HEK293 (cell line): ENCODE measurements around the gene BAG5.

Experiments
- GFI1B ChIP-seq: fragments of 450-650 bp; formaldehyde crosslinking; IDR thresholded peaks from 2 replicates; pipeline ENCODE4 v1.5.1; 2016; ENCODE audit warnings: missing biosample characterization, missing genetic modification characterization
- HOXC10 ChIP-seq: sonication (generic); formaldehyde crosslinking; IDR thresholded peaks from 2 replicates; pipeline ENCODE4 v1.8.1; 2023; ENCODE audit warnings: mild to moderate bottlenecking, missing genetic modification reagents
- PRDM10 ChIP-seq: fragments of 450-650 bp; formaldehyde crosslinking; IDR thresholded peaks from 2 replicates; pipeline ENCODE4 v1.5.1; 2016; ENCODE audit warnings: missing biosample characterization, missing genetic modification characterization
- PRDM4 ChIP-seq: fragments of 450-650 bp; formaldehyde crosslinking; IDR thresholded peaks from 2 replicates; pipeline ENCODE4 v1.5.1; 2017; ENCODE audit warnings: missing biosample characterization, missing genetic modification characterization
- REST ChIP-seq: fragments of 450-650 bp; formaldehyde crosslinking; IDR thresholded peaks from 2 replicates; pipeline ENCODE4 v1.5.1; 2016; ENCODE audit warnings: missing biosample characterization, missing genetic modification characterization
- SETDB1 ChIP-seq: IDR thresholded peaks from one replicate; pipeline ENCODE4 v1.6.1; 2017; ENCODE audit warnings: mild to moderate bottlenecking, low read length, moderate library complexity, mixed read lengths; ENCODE audit not compliant: insufficient read length
- TCF7L2 ChIP-seq: IDR thresholded peaks from 2 replicates; pipeline ENCODE4 v1.6.1; 2011; ENCODE audit warnings: low read depth, mild to moderate bottlenecking, inconsistent platforms, low read length, moderate library complexity, borderline replicate concordance
- ZNF121 ChIP-seq: fragments of 450-650 bp; formaldehyde crosslinking; IDR thresholded peaks from 2 replicates; pipeline ENCODE4 v1.5.1; 2016; ENCODE audit warnings: missing biosample characterization, missing genetic modification characterization
- ZNF140 ChIP-seq: fragments of 450-650 bp; formaldehyde crosslinking; IDR thresholded peaks from 2 replicates; pipeline ENCODE4 v1.5.1; 2016; ENCODE audit warnings: missing biosample characterization, missing genetic modification characterization
- ZNF148 ChIP-seq: fragments of 450-650 bp; formaldehyde crosslinking; IDR thresholded peaks from 2 replicates; pipeline ENCODE4 v1.5.0; 2017; ENCODE audit warnings: missing biosample characterization, missing genetic modification characterization, borderline replicate concordance
- ZNF239 ChIP-seq: fragments of 450-650 bp; formaldehyde crosslinking; IDR thresholded peaks from 2 replicates; pipeline ENCODE4 v1.5.1; 2016; ENCODE audit warnings: missing biosample characterization, missing genetic modification characterization
- ZNF280C ChIP-seq: fragments of 450-650 bp; formaldehyde crosslinking; IDR thresholded peaks from 2 replicates; pipeline ENCODE4 v1.5.1; 2016; ENCODE audit warnings: missing biosample characterization, missing genetic modification characterization
- ZNF302 ChIP-seq: fragments of 450-650 bp; formaldehyde crosslinking; IDR thresholded peaks from 2 replicates; pipeline ENCODE4 v1.5.1; 2016; ENCODE audit warnings: missing biosample characterization, missing genetic modification characterization, low read depth
- ZNF311 ChIP-seq: fragments of 450-650 bp; formaldehyde crosslinking; IDR thresholded peaks from 2 replicates; pipeline ENCODE4 v1.5.1; 2017; ENCODE audit warnings: missing biosample characterization, missing genetic modification characterization, borderline replicate concordance
- ZNF404 ChIP-seq: fragments of 450-650 bp; formaldehyde crosslinking; IDR thresholded peaks from 2 replicates; pipeline ENCODE4 v1.5.1; 2017; ENCODE audit warnings: missing biosample characterization, missing genetic modification characterization
- ZNF510 ChIP-seq: fragments of 450-650 bp; formaldehyde crosslinking; IDR thresholded peaks from 2 replicates; pipeline ENCODE4 v1.5.1; 2018; ENCODE audit warnings: mild to moderate bottlenecking, missing genetic modification characterization, missing biosample characterization; ENCODE audit not compliant: insufficient replicate concordance
- ZNF561 ChIP-seq: fragments of 450-650 bp; IDR thresholded peaks from 2 replicates; pipeline ENCODE4 v1.5.1; 2018; ENCODE audit warnings: missing biosample characterization, missing genetic modification characterization, borderline replicate concordance
- ZNF768 ChIP-seq: fragments of 450-650 bp; formaldehyde crosslinking; IDR thresholded peaks from 2 replicates; pipeline ENCODE4 v1.5.1; 2018; ENCODE audit warnings: missing biosample characterization, mild to moderate bottlenecking, missing genetic modification characterization
- ZNF791 ChIP-seq: fragments of 450-650 bp; formaldehyde crosslinking; IDR thresholded peaks from 2 replicates; pipeline ENCODE4 v1.5.1; 2016; ENCODE audit warnings: missing biosample characterization, missing genetic modification characterization
- ZSCAN18 ChIP-seq: fragments of 450-650 bp; formaldehyde crosslinking; IDR thresholded peaks from 2 replicates; pipeline ENCODE4 v1.5.1; 2016; ENCODE audit warnings: missing biosample characterization, missing genetic modification characterization
- ZSCAN30 ChIP-seq: fragments of 450-650 bp; IDR thresholded peaks from 2 replicates; pipeline ENCODE4 v1.5.1; 2018; ENCODE audit warnings: missing biosample characterization, mild to moderate bottlenecking, missing genetic modification characterization, moderate library complexity

BAG5 gene

GRCh38 chr14:103546652-103547454 lies 15.6 kb downstream of the BAG5 start (continued):
- TF ChIP-seq ZNF148 (tag by site-specific recombination) (no peak), ZNF510 (tag by site-specific recombination) (no peak), ZNF311 (tag by site-specific recombination) (no peak), HOXC10 (CRISPR knock-in tag) (no peak), ZNF791 (no peak), REST (0 out of 2 replicates have a peak, but pooled peaks have one; percentile 19), ZNF140 (no peak), PRDM10 (0 out of 2 replicates have a peak, but pooled peaks have one; percentile 27), ZNF280C (tag by site-specific recombination) (no peak), ZSCAN18 (no peak), ZNF239 (tag by site-specific recombination) (no peak), SETDB1 (no peak), GFI1B (no peak), ZNF302 (tag by site-specific recombination) (no peak), ZNF404 (tag by site-specific recombination) (no peak), ZNF768 (tag by site-specific recombination) (no peak), ZNF121 (0 out of 2 replicates have a peak, but pooled peaks have one; percentile 33), ZSCAN30 (tag by site-specific recombination) (no peak), TCF7L2 (no peak), PRDM4 (tag by site-specific recombination) (no peak), ZNF561 (tag by site-specific recombination) (no peak)
